NCI-H1048 (cell line): Measurements from ENCODE around the gene PARP6.

Experiments
- DNase-seq: peaks from one replicate; lab custom pipeline; 2025; lab: John Stamatoyannopoulos, UW

The PARP6 gene

DNA sequence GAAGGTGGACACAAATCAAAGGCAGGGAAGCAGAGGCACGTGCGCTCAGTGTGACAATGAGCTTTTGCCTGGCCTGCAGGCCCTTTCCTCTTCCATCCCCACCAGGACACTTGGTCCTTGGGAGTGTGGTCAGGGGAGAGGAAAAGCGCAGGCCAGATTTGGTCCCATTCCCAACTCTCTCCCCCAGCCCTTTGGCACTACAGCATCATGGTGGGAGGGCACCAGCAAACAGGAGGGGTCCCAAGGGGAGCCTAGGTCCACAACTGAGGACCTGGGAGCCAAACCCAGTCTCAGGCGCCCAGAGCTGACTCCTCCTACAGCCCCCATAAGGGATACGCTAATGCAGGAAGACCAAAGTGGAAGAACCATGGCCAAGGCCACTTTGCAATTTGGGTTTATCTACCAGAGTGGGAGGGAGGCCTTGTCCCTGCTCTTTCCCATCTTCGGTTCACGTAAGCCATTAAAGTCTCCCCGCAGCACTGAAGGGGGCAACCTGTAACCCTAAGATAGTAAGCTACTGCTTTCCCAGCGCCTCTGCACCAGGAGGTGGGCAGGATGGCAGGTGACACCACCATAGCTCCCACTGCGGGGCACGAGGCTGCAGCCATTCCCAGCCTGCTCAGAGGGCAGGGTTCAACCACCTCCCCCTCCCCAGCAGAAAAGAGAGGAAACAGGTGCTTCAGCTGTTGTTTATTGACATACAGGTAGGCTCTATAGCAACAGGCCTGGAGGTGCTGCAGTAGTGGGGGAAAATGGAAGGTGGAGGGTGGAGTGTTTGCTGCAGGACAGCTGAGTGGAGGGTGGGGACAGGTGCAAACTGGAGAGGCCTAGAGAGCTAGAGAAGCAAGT, 73.8 kb downstream of the PARP6 start:
- DNase-seq = no peak

DNA sequence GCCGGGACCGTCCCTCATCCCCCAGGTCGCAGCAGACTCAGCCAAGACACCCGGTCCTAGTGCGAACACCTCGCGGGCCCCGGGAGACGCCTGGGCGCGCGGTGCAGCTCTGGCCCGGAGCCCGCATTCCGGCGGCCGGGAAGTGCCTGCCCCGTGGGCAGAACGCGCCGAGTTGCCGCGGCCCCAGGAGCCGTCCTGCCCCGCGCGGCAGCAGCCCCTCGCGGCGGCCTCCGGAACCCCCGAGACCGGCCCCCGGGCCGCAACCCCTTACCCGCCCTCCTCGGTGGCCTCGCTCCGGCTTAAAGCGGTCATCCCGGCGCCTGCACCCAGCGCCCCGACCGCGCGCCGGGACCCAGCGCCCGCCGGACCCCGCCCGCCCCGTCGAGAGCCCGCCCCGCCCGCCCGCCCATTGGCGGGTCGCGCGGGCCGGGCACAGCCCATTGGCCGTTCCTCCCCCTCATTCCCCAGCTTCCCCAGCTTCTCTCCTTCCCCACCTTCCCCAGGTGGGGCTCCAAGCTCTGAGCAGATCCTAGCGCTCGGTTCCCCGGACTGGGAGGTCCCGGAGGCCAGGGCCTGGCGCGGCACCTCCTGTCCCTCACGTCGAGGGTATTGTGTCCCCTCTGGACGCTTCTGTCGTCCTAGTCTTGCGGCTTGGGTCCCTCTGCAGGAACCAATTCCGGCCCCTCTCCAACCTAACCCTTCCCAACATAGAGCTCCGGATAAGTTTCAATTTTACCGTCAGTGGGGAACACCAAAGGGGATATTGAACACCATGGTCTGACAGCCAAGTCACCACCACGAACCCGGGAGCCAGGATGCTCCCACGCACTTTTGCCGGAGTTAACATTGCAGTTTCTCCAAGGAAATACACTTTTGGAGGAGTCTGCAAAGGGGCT, 74.6 kb downstream of the PARP6 start, which contains the start of gene GRAMD2A:
Gene GRAMD2A (minus strand): TSS at position 328 of the 896 bp plus-strand sequence.
- no peak for DNase-seq

DNA sequence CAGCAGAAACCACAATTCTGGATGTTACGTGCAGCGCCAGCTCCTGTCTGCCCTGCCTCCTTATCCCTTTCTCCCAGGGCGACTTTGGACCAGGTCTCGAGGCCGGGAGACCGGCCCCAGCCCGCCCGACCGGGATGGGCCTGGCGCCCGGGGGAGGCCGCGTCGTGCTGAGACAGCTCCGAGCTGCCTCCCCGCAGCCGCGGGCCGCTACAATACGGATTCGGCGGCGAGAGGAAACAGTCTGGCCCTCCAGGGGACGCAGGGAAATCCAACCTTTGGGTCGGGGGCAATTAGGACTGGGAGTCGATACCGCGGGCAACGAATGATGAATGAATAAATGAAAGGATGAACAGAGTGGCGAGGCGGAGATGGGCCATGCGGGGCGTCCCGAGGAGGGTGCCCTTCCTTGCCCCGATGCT, 75.3 kb downstream of the PARP6 start:
- no peak for DNase-seq

DNA sequence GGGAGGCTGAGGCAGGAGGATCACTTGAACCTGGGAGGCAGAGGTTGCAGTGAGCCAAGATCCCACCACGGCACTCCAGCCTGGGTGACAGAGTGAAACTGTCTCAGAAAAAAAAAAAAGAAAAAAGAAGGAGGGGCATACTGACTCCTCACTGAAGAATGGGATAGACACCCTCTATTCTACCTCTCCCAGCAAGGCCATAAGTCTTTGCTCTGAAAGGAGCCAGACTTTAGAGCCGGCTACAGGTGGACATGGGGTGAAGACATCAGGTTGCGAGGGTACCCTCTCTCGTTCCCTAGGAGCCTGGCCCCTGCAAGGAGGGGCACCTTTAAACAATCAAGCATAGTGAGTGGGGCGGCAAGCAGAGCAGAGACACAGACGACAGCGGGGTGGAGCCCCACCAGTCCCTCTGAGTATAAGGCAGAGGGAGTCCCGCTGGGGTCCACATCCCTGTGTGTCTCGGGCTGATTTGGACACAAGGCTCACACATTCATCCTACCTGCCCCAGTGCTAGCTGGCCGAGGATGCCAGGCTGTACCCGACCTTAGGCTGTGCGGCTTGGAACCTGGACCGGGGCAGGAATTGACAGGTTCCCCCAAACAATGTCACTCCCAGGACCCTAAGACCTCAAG, 75.8 kb downstream of the PARP6 start:
- no peak for DNase-seq

DNA sequence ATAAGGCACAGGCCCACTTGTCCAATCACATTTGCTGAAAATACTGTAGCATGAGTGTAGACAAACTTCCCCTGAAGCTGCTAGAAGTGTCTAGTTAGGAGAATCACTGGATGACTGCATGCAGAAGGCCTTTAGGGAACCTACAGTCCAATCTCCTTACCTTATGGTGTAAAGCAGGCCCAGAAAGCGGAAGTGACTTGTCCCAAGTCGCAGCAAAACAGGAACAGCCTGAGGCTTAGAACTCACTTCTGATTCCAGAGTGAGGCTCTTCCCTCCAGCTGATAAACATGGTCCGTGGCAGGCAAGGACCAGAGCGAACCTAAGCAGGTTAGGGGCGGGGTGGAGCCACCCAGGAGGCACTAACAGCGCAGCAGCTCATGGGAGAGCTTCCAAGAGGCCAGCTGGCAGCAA, 77.2 kb downstream of the PARP6 start:
- DNase-seq = no peak

DNA sequence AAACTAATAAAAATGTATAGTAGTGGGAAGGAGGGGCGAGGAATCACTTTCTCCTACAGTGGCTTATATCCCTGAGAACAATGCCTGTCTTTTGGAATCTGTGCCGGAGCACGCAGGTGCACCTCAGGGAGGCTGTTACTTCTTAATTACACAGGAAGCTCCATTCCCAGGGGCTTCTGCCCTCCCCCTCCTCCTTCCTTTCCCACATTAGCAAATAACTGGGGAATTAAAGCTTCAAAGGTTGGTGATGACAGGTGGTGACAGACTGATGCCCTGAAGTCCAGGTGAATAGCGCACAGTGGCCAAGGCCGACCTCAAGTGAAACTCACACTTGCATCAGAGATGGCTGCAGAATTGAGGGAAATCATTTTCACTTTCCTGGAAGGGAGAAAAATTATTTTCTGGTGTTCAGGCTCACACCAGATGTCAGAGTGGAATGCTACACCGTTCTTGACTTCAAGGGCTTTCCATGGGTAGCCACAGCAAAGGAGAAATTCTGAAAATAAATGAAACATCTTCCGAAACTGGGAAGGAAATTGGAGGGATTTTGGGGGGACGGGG, 78.4 kb downstream of the PARP6 start:
- no peak for DNase-seq

DNA sequence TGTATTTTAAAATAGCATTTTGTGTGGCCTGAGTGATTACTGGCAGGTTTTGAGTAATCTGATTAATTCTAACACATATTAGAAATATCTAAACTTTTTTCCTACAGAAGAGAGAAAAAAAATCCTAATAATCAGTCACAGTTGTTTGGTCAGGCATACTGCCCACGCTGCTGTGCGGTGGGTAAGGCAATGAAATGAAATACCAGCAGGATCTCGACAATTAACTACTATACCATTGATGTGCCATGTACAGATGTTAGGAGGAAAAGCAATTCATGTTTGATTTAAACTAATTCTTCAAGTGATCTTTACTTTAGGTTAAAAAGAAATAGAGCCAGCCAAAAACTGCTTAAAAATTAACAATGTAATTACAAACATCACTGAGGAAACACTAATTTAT, 79.9 kb downstream of the PARP6 start:
- no peak for DNase-seq
